H9 (cell line): ENCODE data around the gene FOLR2. TPM values are rescaled to one million over a fixed set of nuclear protein-coding genes. Genes with fewer than 3 reads are reported as not detected.

ENCODE experiments used
- DNase-seq: peaks from one replicate; pipeline ENCODE4 v3.0.0-alpha.2; 2017
- H2AFZ ChIP-seq: one replicate; pipeline ENCODE4 v1.6.1; 2013; ENCODE audit warnings: mild to moderate bottlenecking, low read length, control low read depth, moderate library complexity
- H2AK5ac ChIP-seq: 2 replicates; pipeline ENCODE4 v1.6.1; 2013; ENCODE audit warnings: low read length, control low read depth, mixed read lengths; ENCODE audit not compliant: insufficient read length
- H2BK120ac ChIP-seq: one replicate; pipeline ENCODE4 v1.6.1; 2013; ENCODE audit warnings: low read depth, mild to moderate bottlenecking, low read length, control low read depth, inconsistent platforms; ENCODE audit not compliant: poor library complexity, severe bottlenecking
- H2BK12ac ChIP-seq: 2 replicates; pipeline ENCODE4 v1.6.1; 2013; ENCODE audit warnings: low read length, control low read depth, mixed read lengths, low read depth; ENCODE audit not compliant: insufficient read length
- H2BK15ac ChIP-seq: 2 replicates; pipeline ENCODE4 v1.6.1; 2013; ENCODE audit warnings: low read depth, low read length, control low read depth
- H2BK20ac ChIP-seq: one replicate; pipeline ENCODE4 v1.6.1; 2013; ENCODE audit warnings: low read depth, mild to moderate bottlenecking, low read length, control low read depth, inconsistent platforms; ENCODE audit not compliant: poor library complexity, severe bottlenecking
- H2BK5ac ChIP-seq: 2 replicates; pipeline ENCODE4 v1.6.1; 2013; ENCODE audit warnings: low read length, control low read depth, mixed read lengths; ENCODE audit not compliant: insufficient read length
- H3K14ac ChIP-seq: 2 replicates; pipeline ENCODE4 v1.6.1; 2013; ENCODE audit warnings: low read length, control low read depth; ENCODE audit not compliant: insufficient read depth
- H3K18ac ChIP-seq: 2 replicates; pipeline ENCODE4 v1.6.1; 2013; ENCODE audit warnings: low read depth, mild to moderate bottlenecking, mixed read lengths, low read length, control low read depth; ENCODE audit not compliant: insufficient read length
- H3K23ac ChIP-seq: 2 replicates; pipeline ENCODE4 v1.6.1; 2013; ENCODE audit warnings: low read length, control low read depth, mixed read lengths, low read depth; ENCODE audit not compliant: insufficient read length
- H3K23me2 ChIP-seq: 2 replicates; pipeline ENCODE4 v1.6.1; 2013; ENCODE audit warnings: low read depth, mild to moderate bottlenecking, mixed read lengths, low read length, control low read depth; ENCODE audit not compliant: insufficient read length, poor library complexity, severe bottlenecking
- H3K27ac ChIP-seq: 2 replicates; pipeline ENCODE4 v1.5.1; 2013; ENCODE audit warnings: low read length, control low read depth, mixed read lengths, low read depth; ENCODE audit not compliant: insufficient read length
- H3K27me3 ChIP-seq: 2 replicates; pipeline ENCODE4 v1.6.1; 2013; ENCODE audit warnings: low read length, control low read depth, inconsistent platforms; ENCODE audit not compliant: insufficient read depth
- H3K4ac ChIP-seq: 2 replicates; pipeline ENCODE4 v1.6.1; 2013; ENCODE audit warnings: low read depth, mild to moderate bottlenecking, control low read depth, inconsistent platforms, low read length, moderate library complexity
- H3K4me1 ChIP-seq: 2 replicates; pipeline ENCODE4 v1.6.1; 2013; ENCODE audit warnings: low read length, control low read depth, inconsistent platforms; ENCODE audit not compliant: insufficient read depth
- H3K4me2 ChIP-seq: 2 replicates; pipeline ENCODE4 v1.6.1; 2013; ENCODE audit warnings: low read length, control low read depth, mixed read lengths; ENCODE audit not compliant: insufficient read length, insufficient read depth
- H3K56ac ChIP-seq: 2 replicates; pipeline ENCODE4 v1.6.1; 2013; ENCODE audit warnings: low read depth, mild to moderate bottlenecking, mixed read lengths, low read length, control low read depth; ENCODE audit not compliant: insufficient read length
- H3K79me1 ChIP-seq: 2 replicates; pipeline ENCODE4 v1.6.1; 2013; ENCODE audit warnings: low read depth, mild to moderate bottlenecking, moderate library complexity, low read length, control low read depth, inconsistent platforms; ENCODE audit not compliant: insufficient read depth, poor library complexity, severe bottlenecking
- H3K79me2 ChIP-seq: 2 replicates; pipeline ENCODE4 v1.6.1; 2013; ENCODE audit warnings: low read length, control low read depth, inconsistent platforms; ENCODE audit not compliant: insufficient read depth
- H3K9ac ChIP-seq: 2 replicates; pipeline ENCODE4 v1.6.1; 2013; ENCODE audit warnings: low read length, control low read depth, mixed read lengths; ENCODE audit not compliant: insufficient read length; ENCODE audit errors: extremely low read depth
- H3K9me3 ChIP-seq: one replicate; pipeline ENCODE4 v1.6.1; 2013; ENCODE audit warnings: low read depth, low read length, inconsistent platforms; ENCODE audit not compliant: control insufficient read depth
- H3T11ph ChIP-seq: one replicate; pipeline ENCODE4 v1.6.1; 2013; ENCODE audit warnings: mild to moderate bottlenecking, low read length, control low read depth, inconsistent platforms
- H4K20me1 ChIP-seq: one replicate; pipeline ENCODE4 v1.6.1; 2013; ENCODE audit not compliant: control insufficient read depth, insufficient read length, insufficient read depth
- H4K5ac ChIP-seq: 2 replicates; pipeline ENCODE4 v1.6.1; 2013; ENCODE audit warnings: low read depth, mild to moderate bottlenecking, mixed read lengths, low read length, control low read depth; ENCODE audit not compliant: insufficient read length
- H4K8ac ChIP-seq: replicated peaks from 2 replicates; pipeline ENCODE4 v1.6.1; 2013; ENCODE audit warnings: low read length, control low read depth, mixed read lengths, low read depth; ENCODE audit not compliant: insufficient read length
- H4K91ac ChIP-seq: 2 replicates; pipeline ENCODE4 v1.6.1; 2013; ENCODE audit warnings: low read depth, mild to moderate bottlenecking, moderate library complexity, mixed read lengths, low read length, control low read depth; ENCODE audit not compliant: insufficient read length
- H3K27ac Mint-ChIP-seq, 3 experiments: 2 replicates in 2 of 3; 3 replicates in 1 of 3; pipeline ENCODE4 v1.8.0; 2020 to 2021; ENCODE audit warnings: mixed read lengths in 3 of 3, mild to moderate bottlenecking in 1 of 3, moderate library complexity in 1 of 3
- H3K27me3 Mint-ChIP-seq: 2 replicates; pipeline ENCODE4 v1.8.0; 2021; ENCODE audit warnings: low read depth, mild to moderate bottlenecking, moderate library complexity, mixed read lengths
- H3K36me3 Mint-ChIP-seq, 3 experiments: 2 replicates in 2 of 3; 3 replicates in 1 of 3; pipeline ENCODE4 v1.8.0; 2020 to 2021; ENCODE audit warnings: low read depth in 3 of 3, mixed read lengths in 3 of 3; ENCODE audit not compliant: insufficient read depth in 1 of 3
- H3K4me1 Mint-ChIP-seq, 2 experiments: 2 replicates each; pipeline ENCODE4 v1.8.0; 2020; ENCODE audit warnings: mixed read lengths in 2 of 2
- H3K4me3 Mint-ChIP-seq, 2 experiments: 2 replicates in 1 of 2; 3 replicates in 1 of 2; pipeline ENCODE4 v1.8.0; 2020 to 2021; ENCODE audit warnings: mild to moderate bottlenecking in 2 of 2, mixed read lengths in 2 of 2, moderate library complexity in 1 of 2
- H3K9me3 Mint-ChIP-seq, 2 experiments: 2 replicates in 1 of 2; 3 replicates in 1 of 2; pipeline ENCODE4 v1.8.0; 2020; ENCODE audit warnings: mild to moderate bottlenecking in 2 of 2, mixed read lengths in 2 of 2, moderate library complexity in 1 of 2
- CTCF ChIP-seq: fragments of 200-600 bp; sonication (generic); conservative IDR thresholded peaks from 3 replicates; pipeline ENCODE4 v1.8.0; 2021; ENCODE audit warnings: antibody characterized with exemption, mild to moderate bottlenecking
- WGBS: extraction: QIAGEN DNeasy Blood & Tissue Kit; methylation state at CpG from one replicate; pipeline ENCODE4 v1.1.7; 2013; ENCODE audit warnings: missing lambda C conversion rate, low lambda C conversion rate, mixed read lengths; ENCODE audit not compliant: insufficient read length; ENCODE audit errors: extremely low coverage; 5-methylcytosine and 5-hydroxymethylcytosine counted together
- total RNA-seq: library from RNA; stranded (reverse); gene quantifications from 2 replicates; pipeline ENCODE4 v1.2.1, GENCODE V29; 2021

FOLR2 gene
- total RNA-seq, 1 experiment from 2014 or later = not detected

GRCh38 chr11:72249961-72250360 is 33.4 kb downstream of the FOLR2 start:
- Histone ChIP-seq H3K23me2 (peaks cover 5% of the 10 kb centered on the region), H3K14ac (no peak overlapping the region), H3K79me1 (no peaks in the 10 kb centered on the region), H3K9me3 (no peaks in the 10 kb centered on the region), H3K9ac (no peak overlapping the region), H3K23ac (no peak overlapping the region), H2BK12ac (no peak overlapping the region), H2BK5ac (no peak overlapping the region), H3K56ac (no peak overlapping the region), H4K91ac (no peak overlapping the region), H3K27ac (no peak overlapping the region), H2BK120ac (no peak overlapping the region), H3K4me2 (no peak overlapping the region), H2AK5ac (no peak overlapping the region), H2BK15ac (no peak overlapping the region), H4K5ac (no peak overlapping the region), H3K4me1 (peaks cover 6% of the 10 kb centered on the region; the same call in 1 of the 2 replicates), H4K8ac (no peak overlapping the region), H2AFZ (no peak overlapping the region), H3K27me3 (peaks cover 31% of the 10 kb centered on the region), H4K20me1 (no peaks in the 10 kb centered on the region), H3K79me2 (no peaks in the 10 kb centered on the region), H3K4ac (no peak overlapping the region), H3T11ph (no peak overlapping the region), H2BK20ac (no peak overlapping the region), H3K18ac (no peak overlapping the region)
- Mint-ChIP-seq H3K9me3 (peaks cover 4 to 14% of the 10 kb centered on the region in 2 experiments; a peak in 4 of 5 replicates), H3K27ac (no peak overlapping the region; a peak in 1 of 7 replicates), H3K4me3 (no peak overlapping the region), H3K36me3 (peaks cover 0 to 9% (median 0%) of the 10 kb centered on the region in 3 experiments; a peak in 2 of 7 replicates), H3K27me3 (peaks cover 40% of the 10 kb centered on the region), H3K4me1 (peaks cover 4% of the 10 kb centered on the region in 2 experiments)
- WGBS = no CpG with 5 or more reads among the region's 5 CpGs
- no peak for DNase-seq
- no peak for TF ChIP-seq CTCF
